HG03095 (cell line): ENCODE measurements around the gene UBE2D3.
"Not testable (repeated sequence)": the region's sequence is repeated elsewhere in the genome, so short reads cannot be mapped to it uniquely, and the experiment has no call there.

ENCODE experiments used
- ATAC-seq: cut with Tn5 transposase; IDR thresholded peaks from one replicate; pipeline ENCODE4 v1.9.1; 2021; ENCODE audit warnings: moderate library complexity; ENCODE audit not compliant: unreplicated experiment

Gene UBE2D3

DNA sequence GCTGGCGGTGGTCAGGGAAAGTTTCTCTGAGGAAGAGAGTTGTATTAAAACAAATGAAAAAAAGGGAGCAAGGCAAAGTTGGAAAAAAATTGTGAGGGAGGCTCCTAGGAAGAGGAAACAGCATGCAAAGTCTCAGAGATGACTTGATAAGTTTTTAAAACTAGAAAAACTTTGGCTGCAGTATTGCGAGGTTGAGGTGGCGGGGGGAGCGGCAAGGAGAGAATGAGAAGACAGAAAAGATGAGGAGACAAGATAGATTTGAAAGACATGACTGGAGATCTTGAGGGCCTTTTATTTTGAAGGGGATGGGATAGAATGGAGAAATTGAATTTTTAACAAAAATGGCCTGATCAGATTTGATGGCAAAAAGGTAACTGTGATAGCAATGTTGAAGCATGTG lies 4.8 kb upstream of the UBE2D3 start:
- ATAC-seq = no peak

GRCh38 chr4:102829803-102830202 lies 2.5 kb upstream of the UBE2D3 start:
- ATAC-seq = no peak

GRCh38 chr4:102828497-102828808 lies 1.1 kb upstream of the UBE2D3 start:
- no peak for ATAC-seq

DNA sequence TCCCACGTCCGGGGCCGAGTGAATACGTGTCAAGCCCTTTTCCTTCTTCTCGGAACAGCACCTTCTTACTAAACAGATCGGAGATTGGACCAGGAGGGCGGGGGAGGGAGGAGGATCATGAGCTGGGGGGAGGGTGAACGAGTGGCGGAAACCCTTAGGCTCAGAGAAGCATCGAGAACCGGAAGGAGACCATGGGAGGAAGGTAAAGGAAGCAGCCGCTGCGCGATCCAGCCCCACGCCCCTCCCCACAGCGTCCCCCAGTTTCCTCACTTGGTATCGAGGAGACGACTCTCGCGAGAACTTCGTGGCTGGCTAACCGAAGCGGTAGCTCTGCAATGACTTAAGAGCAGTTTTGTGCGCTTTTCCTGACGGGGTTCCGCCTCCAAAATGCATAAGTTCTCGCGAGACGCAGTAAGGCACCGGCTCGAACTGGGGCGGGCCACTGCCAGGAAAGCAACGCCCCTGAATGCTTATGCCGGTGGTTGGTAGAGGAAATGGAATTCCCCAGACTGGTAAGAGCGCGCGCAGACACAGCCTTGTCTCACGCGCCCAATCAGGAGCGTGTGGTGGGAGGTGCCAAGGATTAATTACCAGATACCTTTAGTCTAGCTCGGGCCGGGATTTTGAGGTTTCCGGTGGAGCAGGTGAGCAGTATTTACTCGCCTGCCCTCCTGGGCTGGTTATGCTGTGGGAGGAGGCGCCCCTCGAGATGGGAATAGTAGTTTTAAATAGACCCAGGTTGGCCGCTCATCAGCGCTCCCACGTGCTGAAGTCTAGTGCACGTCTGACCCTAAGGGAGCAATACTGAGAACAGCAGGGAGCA lies 534 bp upstream of the UBE2D3 start:
- ATAC-seq = peak; percentile 73

DNA sequence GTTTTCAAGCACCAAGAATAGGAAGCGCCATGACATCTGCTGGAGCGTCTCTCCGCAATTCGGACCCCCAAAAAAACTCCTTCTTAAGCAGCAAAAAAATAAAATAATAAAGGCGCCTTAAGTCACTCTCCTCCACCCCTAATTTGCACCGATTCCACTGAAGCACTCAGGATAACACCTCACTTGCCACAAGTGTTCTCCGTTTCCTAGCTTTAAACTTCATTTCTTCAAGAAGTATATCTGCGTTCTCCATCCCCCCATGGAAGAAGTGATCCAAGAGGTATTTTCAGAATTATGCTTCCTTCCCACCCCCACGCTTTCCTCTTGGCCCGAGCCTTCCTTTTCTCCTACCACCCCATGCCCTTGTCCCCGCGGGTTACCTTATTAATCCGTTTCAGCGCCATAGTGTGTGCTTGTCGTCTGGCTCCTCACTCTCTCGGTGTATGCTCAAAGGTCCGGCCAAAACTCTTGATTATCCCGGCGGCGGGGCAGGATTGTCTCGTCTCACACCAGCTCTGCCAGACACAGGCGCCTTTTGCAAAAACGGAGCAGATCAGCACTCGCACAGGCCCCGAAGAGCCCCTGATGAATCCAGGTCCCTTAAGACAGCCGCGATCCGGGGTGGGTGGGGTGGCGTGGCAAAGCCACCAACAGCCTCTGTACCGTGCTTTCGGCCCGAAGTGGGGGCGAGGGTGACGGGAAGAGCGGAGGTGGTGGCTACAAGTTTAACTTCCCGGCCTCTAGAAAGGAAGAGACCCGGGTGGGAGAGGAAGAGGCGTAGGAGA lies 1.1 kb downstream of the UBE2D3 start:
- ATAC-seq = peak; percentile 0

- no peak for ATAC-seq
These were observed 1.9 kb downstream of the UBE2D3 start for GRCh38 chr4:102825261-102826091.

GRCh38 chr4:102824398-102824797 lies 3.0 kb downstream of the UBE2D3 start:
- no peak for ATAC-seq

- ATAC-seq = no peak
These were observed 3.5 kb downstream of the UBE2D3 start for GRCh38 chr4:102823897-102824296.

GRCh38 chr4:102823464-102823863 lies 3.9 kb downstream of the UBE2D3 start:
- no peak for ATAC-seq

GRCh38 chr4:102819588-102820365 lies 7.6 kb downstream of the UBE2D3 start:
- no peak for ATAC-seq

GRCh38 chr4:102819100-102819499 lies 8.3 kb downstream of the UBE2D3 start:
- ATAC-seq = not testable (repeated sequence)

DNA sequence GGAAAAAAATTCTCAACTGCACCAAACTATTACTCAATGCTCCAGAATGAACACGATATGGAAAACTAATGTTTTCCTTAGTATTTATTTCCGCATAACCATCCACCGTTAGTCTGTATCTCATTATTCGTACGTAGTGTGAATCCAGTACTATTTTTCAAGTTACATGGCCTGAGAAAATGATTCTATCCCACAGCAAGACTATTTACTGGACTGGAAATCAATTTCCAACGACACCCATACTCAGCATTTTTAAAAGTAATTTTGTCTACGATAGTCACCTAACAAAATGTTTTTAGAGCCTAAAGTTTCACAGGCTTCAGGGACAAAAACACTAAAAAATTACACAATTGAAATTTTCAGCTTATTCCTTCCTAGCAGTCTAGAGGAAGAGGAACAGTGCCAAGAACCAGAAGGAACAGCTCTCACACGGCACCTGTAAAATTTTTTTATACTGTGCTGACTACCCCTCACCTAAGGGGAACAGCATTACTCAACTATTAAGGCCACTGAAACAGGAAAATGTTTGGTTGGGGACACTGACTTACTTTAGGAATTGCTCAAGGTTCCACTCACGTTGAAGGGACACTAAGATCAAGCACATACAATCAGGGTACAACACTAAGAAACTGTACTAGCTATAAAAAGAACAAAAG lies 9.6 kb downstream of the UBE2D3 start:
- ATAC-seq = no peak

DNA sequence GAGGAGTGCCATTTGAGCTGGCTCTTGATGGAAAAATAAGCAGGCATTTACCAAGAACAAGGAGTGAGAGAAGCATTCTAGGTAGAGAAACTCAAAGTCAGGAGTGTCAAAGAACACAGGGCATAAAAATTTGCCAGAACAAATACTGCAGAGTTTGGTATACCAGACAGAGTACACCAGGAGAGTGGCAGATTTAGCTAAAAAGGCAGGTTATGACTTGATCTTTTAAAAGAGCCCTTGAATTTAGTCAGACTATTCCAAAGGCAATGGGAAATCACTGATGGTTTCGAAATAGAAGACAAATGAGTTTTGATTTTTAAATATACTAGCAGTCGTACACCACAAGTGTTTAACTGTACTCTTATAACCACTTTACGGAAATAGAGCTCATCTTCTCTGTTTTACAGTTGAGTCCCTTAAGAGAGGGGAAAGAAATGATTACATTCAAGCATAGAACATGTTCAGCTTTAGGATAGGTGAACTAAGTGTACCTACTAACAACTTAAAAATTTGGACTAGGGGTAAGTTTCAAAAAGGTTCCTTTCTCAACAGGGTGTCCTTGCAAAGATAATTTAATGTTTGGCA lies 10.2 kb downstream of the UBE2D3 start:
- ATAC-seq = no peak

- no peak for ATAC-seq
These were observed 11.4 kb downstream of the UBE2D3 start for GRCh38 chr4:102815981-102816380.

DNA sequence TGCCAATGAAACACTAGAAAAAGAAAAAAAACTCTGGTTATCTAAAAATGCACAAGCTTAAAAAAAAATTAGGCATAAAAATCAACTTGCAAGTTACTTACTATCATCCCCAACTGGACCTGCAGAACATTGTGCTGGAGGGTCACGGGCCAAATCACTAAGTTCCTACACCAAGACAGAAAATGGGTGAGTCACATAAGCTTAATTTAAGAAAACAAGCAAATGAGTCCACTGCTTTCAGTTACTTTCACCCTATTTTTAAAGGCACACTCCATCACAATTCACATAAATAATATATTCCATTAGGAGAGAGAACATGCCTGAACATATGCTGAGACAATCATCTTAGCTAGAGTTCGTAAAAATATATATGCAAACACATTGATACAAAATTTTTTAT lies 17.7 kb downstream of the UBE2D3 start:
- no peak for ATAC-seq

DNA sequence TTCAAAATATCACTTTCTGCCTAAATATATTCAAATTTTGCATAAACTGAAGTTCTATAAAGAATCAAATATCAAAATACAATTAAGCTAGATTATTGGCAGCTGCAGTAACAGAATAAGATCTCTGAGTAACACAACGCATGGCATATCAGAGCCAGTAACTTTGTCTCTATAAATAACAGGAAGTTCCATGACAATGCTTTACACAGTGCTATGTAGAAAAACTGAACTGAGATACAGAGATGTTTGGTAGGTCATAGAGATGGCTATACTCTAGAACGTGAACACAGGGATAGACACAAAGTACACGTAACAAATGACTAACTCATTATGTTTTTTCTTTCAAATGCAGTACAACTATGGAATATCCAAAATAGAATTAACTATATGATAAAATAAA lies 18.2 kb downstream of the UBE2D3 start:
- peak; percentile 75 for ATAC-seq

GRCh38 chr4:102808009-102808408 lies 19.3 kb downstream of the UBE2D3 start:
- no peak for ATAC-seq

DNA sequence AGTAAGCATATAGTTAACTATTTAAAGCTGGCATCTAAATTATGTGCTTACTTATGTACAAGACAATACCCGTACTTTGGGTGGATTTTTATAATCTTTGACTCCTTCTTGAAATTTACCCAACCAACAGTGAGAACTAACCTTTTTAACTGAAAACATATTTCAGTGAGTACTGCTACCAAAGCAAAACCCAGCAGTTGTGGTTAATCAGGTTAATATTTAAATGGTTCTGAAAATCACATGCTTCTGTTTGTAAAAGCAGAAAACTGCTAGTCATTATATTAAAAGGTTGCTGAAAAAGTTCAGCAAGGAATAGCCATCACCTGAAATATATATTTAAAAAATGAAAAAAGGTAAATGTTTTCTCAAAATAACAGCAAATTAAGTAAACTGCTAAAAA lies 20.0 kb downstream of the UBE2D3 start:
- no peak for ATAC-seq

DNA sequence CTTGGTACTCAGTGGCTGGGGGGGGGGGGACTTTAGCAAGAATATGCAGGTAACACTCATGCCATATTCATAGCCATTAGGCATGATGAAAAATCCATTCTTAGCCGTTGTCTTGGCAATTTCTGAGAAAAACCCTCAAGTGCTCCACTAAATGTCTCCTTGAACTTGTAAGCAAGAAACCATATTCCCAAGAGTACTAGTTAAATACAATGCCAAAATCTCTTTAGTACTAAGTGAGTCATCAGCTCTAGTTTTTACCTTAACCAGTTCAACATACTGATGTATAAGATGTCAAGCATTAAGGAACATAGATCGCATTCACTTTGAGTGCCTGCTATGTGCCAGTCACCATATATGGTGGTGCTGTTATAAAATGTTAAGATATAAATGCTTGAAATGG lies 27.5 kb downstream of the UBE2D3 start:
- ATAC-seq = no peak

DNA sequence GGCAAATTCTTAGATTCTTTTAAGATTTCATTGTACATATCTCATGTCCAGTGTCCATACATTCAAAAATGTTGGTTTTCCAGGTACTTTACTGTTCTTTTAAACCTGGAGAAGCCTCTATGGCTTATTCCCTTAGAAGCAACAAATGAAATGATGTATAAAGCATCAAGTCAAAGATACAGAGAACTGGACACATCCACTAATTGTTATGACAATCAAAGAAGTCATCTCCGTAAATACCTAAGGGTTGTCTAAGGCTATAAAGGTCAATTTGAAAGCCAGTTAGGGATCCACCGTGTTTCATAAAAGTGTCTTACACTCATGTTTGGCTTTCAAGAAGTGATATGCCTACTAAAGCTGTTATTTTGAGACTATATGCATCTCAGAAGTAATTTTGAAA lies 32.4 kb downstream of the UBE2D3 start:
- no peak for ATAC-seq
